A549 (cell line): ENCODE data around the gene CASTOR1. TPM values are rescaled to one million over a fixed set of nuclear protein-coding genes. Genes with fewer than 3 reads are reported as not detected.

Experiments used
- ATAC-seq, 2 experiments: fragments of 200-7000 bp in 1 of 2; fragments of >200 bp in 1 of 2; cut with Nextera tagmentation in 1 of 2; cut with Tn5 transposase in 1 of 2; 3 replicates each; pipeline versions ENCODE4 v1.8.0 to v1.9.1; 2018 to 2020; ENCODE audit warnings: mild to moderate bottlenecking in 1 of 2, moderate library complexity in 1 of 2
- CTCF ChIA-PET: fragments of 300-600 bp; sonication (Branson Sonifier 250); formaldehyde crosslinking; extraction: SDS; loops from one replicate; lab custom pipeline; 2021; ENCODE audit warnings: antibody characterized with exemption, inconsistent platforms; lab: Yijun Ruan, JAX
- POLR2A ChIA-PET: fragments of 350-600 bp; formaldehyde crosslinking; extraction: SDS; loops from one replicate; lab custom pipeline; 2021; ENCODE audit warnings: antibody characterized with exemption, inconsistent platforms; lab: Yijun Ruan, JAX
- DNase-seq, 2 experiments: peaks; one replicate each; pipeline versions ENCODE4 v3.0.0 to v3.0.0-alpha.2; 2011 to 2016; ENCODE audit warnings: low read depth in 1 of 2, low spot score in 1 of 2
- FAIRE-seq: peaks from 2 replicates; lab custom pipeline; 2011; peaks lifted over from hg19 to GRCh38; lab: Jason Lieb, UNC
- H3K27ac ChIP-seq, 2 experiments: fragments of >200 bp; sonication (Bioruptor Twin); formaldehyde crosslinking; 3 replicates each; pipeline ENCODE4 v1.5.1; 2016 to 2017
- H3K4me1 ChIP-seq: fragments of >200 bp; sonication (Bioruptor Twin); formaldehyde crosslinking; 3 replicates; pipeline ENCODE4 v1.6.1; 2016
- H3K4me2 ChIP-seq: fragments of >200 bp; sonication (Bioruptor Twin); formaldehyde crosslinking; 3 replicates; pipeline ENCODE4 v1.6.1; 2016
- H3K4me3 ChIP-seq: fragments of >200 bp; sonication (Bioruptor Twin); formaldehyde crosslinking; 3 replicates; pipeline ENCODE4 v1.5.1; 2016
- H3K9me3 ChIP-seq: fragments of >200 bp; sonication (Bioruptor Twin); formaldehyde crosslinking; 3 replicates; pipeline ENCODE4 v1.6.1; 2016
- CBX8 ChIP-seq: fragments of 200-600 bp; sonication (generic); IDR thresholded peaks from 2 replicates; pipeline ENCODE4 v1.6.1; 2016
- CEBPB ChIP-seq, 2 experiments: fragments of >200 bp in 1 of 2; sonication (Bioruptor Twin) in 1 of 2; formaldehyde crosslinking in 1 of 2; IDR thresholded peaks; 2 replicates each; pipeline ENCODE4 v1.6.1; 2012 to 2016
- CHD2 ChIP-seq: fragments of 150-350 bp; IDR thresholded peaks from 2 replicates; pipeline ENCODE4 v1.6.1; 2014; ENCODE audit warnings: low read length; ENCODE audit not compliant: partially characterized antibody
- CTCF ChIP-seq: fragments of >200 bp; sonication (Bioruptor Twin); formaldehyde crosslinking; IDR thresholded peaks from 3 replicates; pipeline ENCODE4 v1.5.1; 2016
- ELK1 ChIP-seq: fragments of 150-350 bp; IDR thresholded peaks from 2 replicates; pipeline ENCODE4 v1.6.1; 2014; ENCODE audit warnings: low read depth, mild to moderate bottlenecking, low read length
- FOSB ChIP-seq: fragments of 250-450 bp; sonication (Bioruptor Pico); IDR thresholded peaks from 2 replicates; pipeline ENCODE4 v1.5.0; 2020; ENCODE audit warnings: mild to moderate bottlenecking, moderate library complexity
- FOSL2 ChIP-seq, 2 experiments: fragments of 450-650 bp in 1 of 2; fragments of >200 bp in 1 of 2; sonication (Bioruptor Twin) in 1 of 2; formaldehyde crosslinking; IDR thresholded peaks; 2 replicates each; pipeline versions ENCODE4 v1.5.0 to v1.6.1; 2016 to 2020; ENCODE audit warnings: mild to moderate bottlenecking in 1 of 2, moderate library complexity in 1 of 2
- GATA3 ChIP-seq: IDR thresholded peaks from 2 replicates; pipeline ENCODE4 v1.6.1; 2012; ENCODE audit warnings: borderline replicate concordance
- HDAC2 ChIP-seq: fragments of 200-600 bp; sonication (generic); IDR thresholded peaks from 2 replicates; pipeline ENCODE4 v1.6.1; 2016
- HOXB13 ChIP-seq: fragments of 250-450 bp; sonication (Bioruptor Pico); IDR thresholded peaks from 2 replicates; pipeline ENCODE4 v1.5.0; 2020; ENCODE audit warnings: low read depth, mild to moderate bottlenecking, moderate library complexity
- JUNB ChIP-seq: fragments of >200 bp; sonication (Bioruptor Twin); formaldehyde crosslinking; IDR thresholded peaks from 2 replicates; pipeline ENCODE4 v1.6.1; 2016
- KDM1A ChIP-seq: fragments of 200-600 bp; sonication (generic); IDR thresholded peaks from 2 replicates; pipeline ENCODE4 v1.6.1; 2016; ENCODE audit warnings: low read depth, mild to moderate bottlenecking
- MAZ ChIP-seq: fragments of 150-350 bp; IDR thresholded peaks from 2 replicates; pipeline ENCODE4 v1.6.1; 2014; ENCODE audit warnings: antibody characterized with exemption, low read depth, low read length, borderline replicate concordance
- MYC ChIP-seq: IDR thresholded peaks from 2 replicates; pipeline ENCODE4 v1.6.1; 2012; ENCODE audit warnings: mild to moderate bottlenecking, inconsistent platforms, low read length, improper control_type of control experiment, borderline replicate concordance
- NFE2L2 ChIP-seq: fragments of 150-350 bp; conservative IDR thresholded peaks from 2 replicates; pipeline ENCODE4 v1.6.1; 2014; ENCODE audit warnings: low read length
- PHF8 ChIP-seq: fragments of 200-600 bp; sonication (generic); IDR thresholded peaks from 2 replicates; pipeline ENCODE4 v1.6.1; 2016; ENCODE audit warnings: low read depth, mild to moderate bottlenecking, antibody characterized with exemption, moderate library complexity, borderline replicate concordance
- POLR2AphosphoS2 ChIP-seq: conservative IDR thresholded peaks from 2 replicates; pipeline ENCODE4 v1.6.1; 2012; ENCODE audit warnings: low read length, improper control_type of control experiment, inconsistent platforms
- RARB ChIP-seq: fragments of 250-450 bp; sonication (Bioruptor Pico); IDR thresholded peaks from 2 replicates; pipeline ENCODE4 v1.8.0; 2021; ENCODE audit warnings: mild to moderate bottlenecking, moderate library complexity
- REST ChIP-seq: fragments of 200-600 bp; sonication (generic); IDR thresholded peaks from 2 replicates; pipeline ENCODE4 v1.6.1; 2016; ENCODE audit warnings: antibody characterized with exemption, mild to moderate bottlenecking, moderate library complexity
- RFX5 ChIP-seq: fragments of 450-650 bp; IDR thresholded peaks from 2 replicates; pipeline ENCODE4 v1.7.1; 2014; ENCODE audit warnings: antibody characterized with exemption, mild to moderate bottlenecking, moderate library complexity
- RNF2 ChIP-seq: fragments of 200-600 bp; sonication (generic); IDR thresholded peaks from 2 replicates; pipeline ENCODE4 v1.6.1; 2016; ENCODE audit warnings: low read depth, mild to moderate bottlenecking, antibody characterized with exemption, moderate library complexity, borderline replicate concordance
- SMC3 ChIP-seq: fragments of >200 bp; sonication (Bioruptor Twin); formaldehyde crosslinking; IDR thresholded peaks from 3 replicates; pipeline ENCODE4 v1.6.1; 2018; ENCODE audit warnings: inconsistent platforms
- TFCP2L1 ChIP-seq: fragments of 250-450 bp; sonication (Bioruptor Pico); IDR thresholded peaks from 2 replicates; pipeline ENCODE4 v1.5.0; 2021; ENCODE audit warnings: mild to moderate bottlenecking
- USF2 ChIP-seq: fragments of 450-650 bp; IDR thresholded peaks from 2 replicates; pipeline ENCODE4 v1.6.1; 2014; ENCODE audit warnings: antibody characterized with exemption
- ZC3H11A ChIP-seq: fragments of 450-650 bp; IDR thresholded peaks from 2 replicates; pipeline ENCODE4 v1.6.1; 2014; ENCODE audit warnings: antibody characterized with exemption, mild to moderate bottlenecking
- ZFP36 ChIP-seq: fragments of 450-650 bp; IDR thresholded peaks from 2 replicates; pipeline ENCODE4 v1.6.1; 2014; ENCODE audit warnings: borderline replicate concordance; ENCODE audit not compliant: partially characterized antibody
- ZNF302 ChIP-seq: fragments of 250-450 bp; sonication (Bioruptor Pico); IDR thresholded peaks from 2 replicates; pipeline ENCODE4 v1.9.0; 2021; ENCODE audit warnings: inconsistent platforms, mild to moderate bottlenecking, moderate library complexity
- ZSCAN20 ChIP-seq: fragments of 250-450 bp; sonication (Bioruptor Pico); IDR thresholded peaks from 2 replicates; pipeline ENCODE4 v1.8.0; 2022; ENCODE audit warnings: mild to moderate bottlenecking, moderate library complexity
- WGBS: methylation state at CpG from one replicate; pipeline ENCODE4 v1.1.6; 2017; ENCODE audit errors: missing lambda C conversion rate; 5-methylcytosine and 5-hydroxymethylcytosine counted together
- polyA plus RNA-seq, 4 experiments: library from polyadenylated mRNA; depleted of rRNA in 3 of 4; stranded (reverse); fragments of >200 nt; fragmentation: RNase III in 1 of 4; extraction: RNeasy Plus Mini Kit Qiagen cat#74134 plus additional on column Dnase treatment in 1 of 4; gene quantifications; 2 replicates in 3 of 4; 3 replicates in 1 of 4; pipeline ENCODE4 v1.2.3, GENCODE V29; 2011 to 2017
- TF ChIP-seq, protein P1 (sequence below): fragments of 250-450 bp; sonication (Bioruptor Pico); IDR thresholded peaks from 2 replicates; pipeline ENCODE4 v1.5.0; 2021; ENCODE audit warnings: mild to moderate bottlenecking, moderate library complexity, borderline replicate concordance

The CASTOR1 gene
- polyA plus RNA-seq, 2 of the 4 experiments (the other 2 are of a cell fraction): 4.7 to 12.2 TPM

DNA sequence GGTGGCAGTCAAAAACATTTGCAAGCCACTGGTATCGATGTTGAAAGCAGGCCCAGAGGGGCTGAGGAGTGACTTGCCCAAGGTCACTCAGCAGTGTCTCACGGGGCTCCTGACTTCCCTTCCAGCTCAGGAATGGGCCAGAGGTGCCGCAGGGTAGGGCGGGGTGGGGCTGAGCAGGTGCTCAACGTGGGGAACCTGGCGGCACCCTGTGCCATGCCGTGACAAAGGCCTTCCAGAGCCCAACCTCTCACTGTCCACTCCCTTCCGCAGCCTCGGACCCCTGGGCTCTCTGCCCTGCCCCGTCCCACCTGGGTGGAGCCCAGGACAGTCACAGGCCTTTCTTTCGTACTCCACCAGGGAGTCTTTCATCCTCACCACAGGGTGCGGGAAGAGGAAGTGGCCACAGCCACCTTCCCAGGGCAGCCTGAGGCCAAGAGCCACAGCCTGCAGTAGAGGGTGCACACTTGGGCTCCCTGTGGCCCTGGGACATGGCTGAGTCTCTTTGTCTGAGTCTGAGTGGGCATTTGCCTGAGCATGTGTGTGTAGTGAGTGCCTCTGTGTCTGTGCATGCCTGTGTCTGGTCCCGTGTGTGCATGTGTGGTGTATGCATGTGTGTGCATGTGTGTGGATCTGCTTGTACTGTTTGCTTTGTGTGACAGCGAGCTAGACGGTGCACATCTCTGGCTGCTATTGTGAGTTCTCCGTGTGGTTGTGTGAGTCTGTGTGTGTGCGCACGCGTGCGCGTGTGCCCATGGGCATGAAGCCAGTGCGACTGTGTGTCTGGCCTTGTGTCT is 36.7 kb downstream of the CASTOR1 start:
- peaks cover 77% of the 10 kb centered on the region for H3K4me1 ChIP-seq
- FAIRE-seq: no peak
- TF ChIP-seq NFE2L2: no peak
- TF ChIP-seq USF2: no peak
- TF ChIP-seq RFX5: no peak
- TF ChIP-seq PHF8: no peak
- TF ChIP-seq RNF2: no peak
- no peak for TF ChIP-seq JUNB
- TF ChIP-seq, protein P1, sequence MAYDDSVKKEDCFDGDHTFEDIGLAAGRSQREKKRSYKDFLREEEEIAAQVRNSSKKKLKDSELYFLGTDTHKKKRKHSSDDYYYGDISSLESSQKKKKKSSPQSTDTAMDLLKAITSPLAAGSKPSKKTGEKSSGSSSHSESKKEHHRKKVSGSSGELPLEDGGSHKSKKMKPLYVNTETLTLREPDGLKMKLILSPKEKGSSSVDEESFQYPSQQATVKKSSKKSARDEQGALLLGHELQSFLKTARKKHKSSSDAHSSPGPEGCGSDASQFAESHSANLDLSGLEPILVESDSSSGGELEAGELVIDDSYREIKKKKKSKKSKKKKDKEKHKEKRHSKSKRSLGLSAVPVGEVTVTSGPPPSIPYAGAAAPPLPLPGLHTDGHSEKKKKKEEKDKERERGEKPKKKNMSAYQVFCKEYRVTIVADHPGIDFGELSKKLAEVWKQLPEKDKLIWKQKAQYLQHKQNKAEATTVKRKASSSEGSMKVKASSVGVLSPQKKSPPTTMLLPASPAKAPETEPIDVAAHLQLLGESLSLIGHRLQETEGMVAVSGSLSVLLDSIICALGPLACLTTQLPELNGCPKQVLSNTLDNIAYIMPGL (CRISPR knock-in tag): no peak
- TF ChIP-seq ELK1: no peak
- TF ChIP-seq FOSB (CRISPR knock-in tag): peak; percentile 86; the same call in 1 of the 2 replicates
- TF ChIP-seq ZFP36: no peak
- 0 out of 2 replicates have a peak, but pooled peaks have one; percentile 24 for TF ChIP-seq REST
- TF ChIP-seq MYC: no peak
- TF ChIP-seq KDM1A: no peak
- TF ChIP-seq HDAC2: no peak
- no peak for TF ChIP-seq ZSCAN20
- TF ChIP-seq RARB (CRISPR knock-in tag): peak; percentile 81; the same call in 1 of the 2 replicates
- TF ChIP-seq CEBPB (IDR thresholded peaks at IDR 0.05): no peak
- TF ChIP-seq POLR2AphosphoS2: peak; percentile 89
- TF ChIP-seq SMC3: peak; percentile 8; the same call in 1 of the 3 replicates
- TF ChIP-seq CBX8: no peak
- peak; percentile 88 for TF ChIP-seq ZNF302
- TF ChIP-seq ZC3H11A: no peak
- TF ChIP-seq FOSL2 (IDR thresholded peaks at IDR 0.05): no peak
- peak; percentile 14; the same call in 1 of the 2 replicates for TF ChIP-seq FOSL2 (CRISPR knock-in tag; IDR thresholded peaks at IDR 0.05)
- TF ChIP-seq MAZ: no peak
- no peak for TF ChIP-seq CHD2
- TF ChIP-seq HOXB13 (CRISPR knock-in tag): peak; percentile 84
- TF ChIP-seq CTCF: no peak
- TF ChIP-seq GATA3: 0 out of 2 replicates have a peak, but pooled peaks have one; percentile 6
- TF ChIP-seq TFCP2L1 (CRISPR knock-in tag): 0 out of 2 replicates have a peak, but pooled peaks have one; percentile 75

More for the DNA sequence above, 36.7 kb downstream of the CASTOR1 start:
- 5% methylated on average over 10 of the region's 22 CpGs for WGBS
- ChIA-PET POLR2A (interaction anchor here (0.6 to 1.4 kb wide), 4 partner anchors 14 to 56 kb away, joined by 3 to 6 read pairs (median 4); no protein-coding TSS in a partner anchor), CTCF (interaction anchor here (0.9 to 1.0 kb wide), 2 partner anchors 42 to 144 kb away, joined by 3 to 4 read pairs; no protein-coding TSS in a partner anchor)
- ATAC-seq: peak in 1 of 2 experiments; percentile 4; a peak in 3 of 6 replicates
- Histone ChIP-seq H3K27ac (peak overlapping the region; percentile 99 to 100), H3K9me3 (no peaks in the 10 kb centered on the region), H3K4me3 (peak overlapping the region; percentile 28), H3K4me2 (peak overlapping the region; percentile 99)
- DNase-seq: peak in 1 of 2 experiments; percentile 73
